GM21390 (cell line): ENCODE measurements around the gene SHC3.
"Not testable (repeated sequence)": the region's sequence is repeated elsewhere in the genome, so short reads cannot be mapped to it uniquely, and the experiment has no call there.

Source experiments
- ATAC-seq: cut with Tn5 transposase; IDR thresholded peaks from one replicate; pipeline ENCODE4 v1.9.1; 2021; ENCODE audit not compliant: unreplicated experiment

Gene SHC3

GRCh38 chr9:89177944-89178829 lies at the start of gene SHC3:
Gene SHC3, minus strand, starts transcription at chr9:89178818. Its CDS starts 358 bp downstream, at chr9:89178460.
- no peak for ATAC-seq

GRCh38 chr9:89225991-89226471 lies 47.4 kb upstream of the SHC3 start:
- no peak for ATAC-seq

- no peak for ATAC-seq
Observed at GRCh38 chr9:89225587-89225986, 47.0 kb upstream of the SHC3 start.

GRCh38 chr9:89225036-89225435 lies 46.4 kb upstream of the SHC3 start:
- no peak for ATAC-seq

GRCh38 chr9:89224633-89225032 lies 46.0 kb upstream of the SHC3 start:
- ATAC-seq: no peak

- ATAC-seq: no peak
Observed at GRCh38 chr9:89223396-89223977, 44.9 kb upstream of the SHC3 start.

- ATAC-seq: no peak
Observed at GRCh38 chr9:89219637-89220036, 41.0 kb upstream of the SHC3 start.

- ATAC-seq: no peak
Observed at GRCh38 chr9:89218040-89218928, 39.7 kb upstream of the SHC3 start.

GRCh38 chr9:89215342-89215741 lies 36.7 kb upstream of the SHC3 start:
- ATAC-seq: no peak

- no peak for ATAC-seq
Observed at GRCh38 chr9:89213396-89213880, 34.8 kb upstream of the SHC3 start.

GRCh38 chr9:89212171-89212570 lies 33.6 kb upstream of the SHC3 start:
- no peak for ATAC-seq

GRCh38 chr9:89209311-89209710 lies 30.7 kb upstream of the SHC3 start:
- ATAC-seq: not testable (repeated sequence)

GRCh38 chr9:89207026-89207425 lies 28.4 kb upstream of the SHC3 start:
- ATAC-seq: no peak

GRCh38 chr9:89204801-89205200 lies 26.2 kb upstream of the SHC3 start:
- ATAC-seq: no peak

- no peak for ATAC-seq
Observed at GRCh38 chr9:89195131-89195797, 16.6 kb upstream of the SHC3 start.

GRCh38 chr9:89194421-89195130 lies 16.0 kb upstream of the SHC3 start:
- no peak for ATAC-seq

GRCh38 chr9:89191004-89191403 lies 12.4 kb upstream of the SHC3 start:
- no peak for ATAC-seq

GRCh38 chr9:89189215-89189614 lies 10.6 kb upstream of the SHC3 start:
- no peak for ATAC-seq

- no peak for ATAC-seq
Observed at GRCh38 chr9:89187950-89188349, 9.3 kb upstream of the SHC3 start.

- no peak for ATAC-seq
Observed at GRCh38 chr9:89187541-89187940, 8.9 kb upstream of the SHC3 start.
